Measurements from ENCODE around the gene HDAC1.

The HDAC1 gene

GRCh38 chr1:32380057-32380456 is 88.2 kb downstream of the HDAC1 start:
- no peak for DNase-seq

Measured in stimulated activated CD4-positive, alpha-beta T cell treated with anti-CD3 and anti-CD28 coated beads, Interleukin-2, amount 100 ng/mL, for 48 hours (primary cell).